IMR-90 (cell line): Measurements from ENCODE around the gene GJB5. TPM values are rescaled to one million over a fixed set of nuclear protein-coding genes. Genes with fewer than 3 reads are reported as not detected.

Experiments
- ATAC-seq: fragments of 200-7000 bp; cut with Tn5 transposase; 2 replicates; pipeline ENCODE4 v1.9.1; 2020; ENCODE audit warnings: low read depth, mild to moderate bottlenecking, moderate library complexity
- BruUV-seq: library from RNA; stranded (reverse); fragments of 400-500 nt; replicated peaks from 2 replicates; lab custom pipeline; 2021; lab: Mats Ljungman, UMichigan
- CTCF ChIA-PET: fragments of 300-600 bp; formaldehyde crosslinking; extraction: SDS; loops from one replicate; lab custom pipeline; 2021; ENCODE audit warnings: antibody characterized with exemption; lab: Yijun Ruan, JAX
- POLR2A ChIA-PET: fragments of 300-600 bp; sonication (Branson Sonifier 250); formaldehyde crosslinking; loops from one replicate; lab custom pipeline; 2022; ENCODE audit warnings: antibody characterized with exemption; ENCODE audit not compliant: unreplicated experiment; lab: Charles Lee
- DNase-seq: peaks from one replicate; pipeline ENCODE4 v3.0.0; 2013
- H2AFZ ChIP-seq: replicated peaks from 2 replicates; pipeline ENCODE3; 2013; ENCODE audit warnings: low read length, mild to moderate bottlenecking; ENCODE audit not compliant: poor library complexity
- H2AK5ac ChIP-seq: 2 replicates; pipeline ENCODE4 v1.6.1; 2013; ENCODE audit warnings: low read depth, low read length, inconsistent platforms
- H2AK9ac ChIP-seq: replicated peaks from 2 replicates; pipeline ENCODE3; 2013; ENCODE audit warnings: mild to moderate bottlenecking, low read depth, low read length, moderate library complexity; ENCODE audit not compliant: poor library complexity
- H2BK120ac ChIP-seq: 2 replicates; pipeline ENCODE4 v1.6.1; 2013; ENCODE audit warnings: low read depth, low read length, inconsistent platforms
- H2BK15ac ChIP-seq: 3 replicates; pipeline ENCODE4 v1.6.1; 2013; ENCODE audit warnings: low read depth, low read length, inconsistent platforms
- H2BK20ac ChIP-seq: 2 replicates; pipeline ENCODE4 v1.6.1; 2013; ENCODE audit warnings: low read depth, mild to moderate bottlenecking, inconsistent platforms, low read length, moderate library complexity
- H2BK5ac ChIP-seq: 2 replicates; pipeline ENCODE4 v1.6.1; 2013; ENCODE audit warnings: mild to moderate bottlenecking, low read depth, low read length, inconsistent platforms; ENCODE audit not compliant: poor library complexity, severe bottlenecking
- H3K14ac ChIP-seq: replicated peaks from 2 replicates; pipeline ENCODE4 v1.6.1; 2013; ENCODE audit warnings: low read depth, low read length, inconsistent platforms
- H3K18ac ChIP-seq: 2 replicates; pipeline ENCODE4 v1.6.1; 2013; ENCODE audit warnings: low read depth, low read length, control low read depth
- H3K23ac ChIP-seq: 2 replicates; pipeline ENCODE4 v1.6.1; 2013; ENCODE audit warnings: low read depth, low read length, inconsistent platforms
- H3K27ac ChIP-seq: 2 replicates; pipeline ENCODE4 v1.5.1; 2013; ENCODE audit warnings: mild to moderate bottlenecking, control low read depth, low read length; ENCODE audit not compliant: insufficient read depth
- H3K27me3 ChIP-seq: 2 replicates; pipeline ENCODE4 v1.6.1; 2013; ENCODE audit warnings: low read length; ENCODE audit not compliant: control insufficient read depth, insufficient read depth
- H3K36me3 ChIP-seq: 2 replicates; pipeline ENCODE4 v1.6.1; 2013; ENCODE audit warnings: low read length, mixed read lengths; ENCODE audit not compliant: control insufficient read depth, insufficient read depth
- H3K4ac ChIP-seq: 2 replicates; pipeline ENCODE4 v1.6.1; 2013; ENCODE audit warnings: low read depth, low read length, inconsistent platforms
- H3K4me1 ChIP-seq: 2 replicates; pipeline ENCODE4 v1.6.1; 2013; ENCODE audit warnings: low read length, mixed read lengths; ENCODE audit not compliant: control insufficient read depth, insufficient read depth
- H3K4me2 ChIP-seq: 2 replicates; pipeline ENCODE4 v1.6.1; 2013; ENCODE audit warnings: low read depth, mild to moderate bottlenecking, control low read depth, low read length, moderate library complexity
- H3K4me3 ChIP-seq: 2 replicates; pipeline ENCODE4 v1.5.1; 2013; ENCODE audit warnings: low read depth, mild to moderate bottlenecking, control low read depth, low read length, moderate library complexity; ENCODE audit not compliant: insufficient read depth
- H3K56ac ChIP-seq: 2 replicates; pipeline ENCODE4 v1.6.1; 2013; ENCODE audit warnings: low read length, inconsistent platforms; ENCODE audit not compliant: insufficient read depth; ENCODE audit errors: extremely low read depth
- H3K79me1 ChIP-seq, 2 experiments: 2 replicates each; pipeline ENCODE4 v1.6.1; 2013; ENCODE audit warnings: low read length in 2 of 2, inconsistent platforms in 1 of 2, low read depth in 1 of 2
- H3K9ac ChIP-seq: 2 replicates; pipeline ENCODE4 v1.6.1; 2013; ENCODE audit warnings: low read depth, low read length, control low read depth
- H3K9me1 ChIP-seq: 2 replicates; pipeline ENCODE4 v1.6.1; 2013; ENCODE audit warnings: low read length, inconsistent platforms; ENCODE audit not compliant: insufficient read depth
- H3K9me3 ChIP-seq: 2 replicates; pipeline ENCODE4 v1.6.1; 2013; ENCODE audit warnings: low read length; ENCODE audit not compliant: control insufficient read depth, insufficient read depth
- H4K20me1 ChIP-seq: 2 replicates; pipeline ENCODE4 v1.6.1; 2013; ENCODE audit warnings: low read length, inconsistent platforms; ENCODE audit not compliant: insufficient read depth
- H4K5ac ChIP-seq: 2 replicates; pipeline ENCODE4 v1.6.1; 2013; ENCODE audit warnings: mild to moderate bottlenecking, low read depth, low read length, control low read depth
- H4K8ac ChIP-seq, 2 experiments: 2 replicates each; pipeline ENCODE4 v1.6.1; 2013; ENCODE audit warnings: low read depth in 2 of 2, low read length in 2 of 2, control low read depth in 1 of 2, inconsistent platforms in 1 of 2
- H4K91ac ChIP-seq: 2 replicates; pipeline ENCODE4 v1.6.1; 2013; ENCODE audit warnings: low read depth, low read length, inconsistent platforms; ENCODE audit not compliant: insufficient read depth
- BHLHE40 ChIP-seq: fragments of 150-350 bp; IDR thresholded peaks from 2 replicates; pipeline ENCODE4 v1.6.1; 2016; ENCODE audit warnings: mild to moderate bottlenecking, low read depth, low read length
- CEBPB ChIP-seq: IDR thresholded peaks from 2 replicates; pipeline ENCODE4 v1.6.1; 2012; ENCODE audit warnings: low read depth, low read length, improper control_type of control experiment
- CHD1 ChIP-seq: IDR thresholded peaks from 2 replicates; pipeline ENCODE4 v1.6.1; 2012; ENCODE audit warnings: low read depth, low read length, improper control_type of control experiment
- CTCF ChIP-seq: conservative IDR thresholded peaks from 2 replicates; pipeline ENCODE4 v1.5.1; 2012; ENCODE audit warnings: mild to moderate bottlenecking, low read depth, low read length, improper control_type of control experiment
- ELK1 ChIP-seq: fragments of 150-350 bp; IDR thresholded peaks from 2 replicates; pipeline ENCODE4 v1.6.1; 2016; ENCODE audit warnings: low read depth, mild to moderate bottlenecking, low read length, moderate library complexity, borderline replicate concordance
- FOS ChIP-seq: fragments of 150-350 bp; IDR thresholded peaks from 2 replicates; pipeline ENCODE4 v1.6.1; 2016; ENCODE audit warnings: low read depth, low read length
- MAFK ChIP-seq: IDR thresholded peaks from 2 replicates; pipeline ENCODE4 v1.6.1; 2012; ENCODE audit warnings: low read depth, low read length, improper control_type of control experiment
- MAZ ChIP-seq: IDR thresholded peaks from 2 replicates; pipeline ENCODE4 v1.6.1; 2012; ENCODE audit warnings: low read depth, mild to moderate bottlenecking, low read length, improper control_type of control experiment, moderate library complexity, borderline replicate concordance
- MXI1 ChIP-seq: IDR thresholded peaks from 2 replicates; pipeline ENCODE4 v1.6.1; 2012; ENCODE audit warnings: low read depth, mild to moderate bottlenecking, low read length, moderate library complexity, borderline replicate concordance
- NFE2L2 ChIP-seq: fragments of 150-350 bp; IDR thresholded peaks from 2 replicates; pipeline ENCODE4 v1.6.1; 2016; ENCODE audit warnings: low read depth, mild to moderate bottlenecking, low read length
- POLR2A ChIP-seq: IDR thresholded peaks from 2 replicates; pipeline ENCODE4 v1.6.1; 2012; ENCODE audit warnings: mild to moderate bottlenecking, low read depth, low read length
- RAD21 ChIP-seq: IDR thresholded peaks from 2 replicates; pipeline ENCODE4 v1.6.1; 2012; ENCODE audit warnings: low read length, improper control_type of control experiment
- RCOR1 ChIP-seq: IDR thresholded peaks from 2 replicates; pipeline ENCODE4 v1.6.1; 2012; ENCODE audit warnings: mild to moderate bottlenecking, low read length, improper control_type of control experiment; ENCODE audit not compliant: insufficient replicate concordance
- RFX5 ChIP-seq: IDR thresholded peaks from 2 replicates; pipeline ENCODE4 v1.8.0; 2012; ENCODE audit warnings: low read depth, mild to moderate bottlenecking, low read length, moderate library complexity
- SMC3 ChIP-seq: fragments of 150-350 bp; IDR thresholded peaks from 2 replicates; pipeline ENCODE4 v1.6.1; 2016; ENCODE audit warnings: low read depth, mild to moderate bottlenecking, antibody characterized with exemption, low read length, moderate library complexity
- USF2 ChIP-seq: fragments of 150-350 bp; IDR thresholded peaks from 2 replicates; pipeline ENCODE4 v1.6.1; 2017; ENCODE audit warnings: mild to moderate bottlenecking, antibody characterized with exemption, low read length, low read depth
- WGBS, 2 experiments: methylation state at CpG; one replicate each; pipeline versions ENCODE4 v1.1.5 to v1.1.7; 2013; ENCODE audit warnings: missing lambda C conversion rate in 2 of 2; ENCODE audit not compliant: insufficient read length in 1 of 2; ENCODE audit errors: extremely low coverage in 2 of 2; 5-methylcytosine and 5-hydroxymethylcytosine counted together
- dilution Hi-C: fragments of 300-500 bp; cut with HindIII; formaldehyde crosslinking; loops from one replicate; pipeline ENCODE4 v1.14.3; 2018; ENCODE audit warnings: low sequenced_read_pairs; ENCODE audit not compliant: unreplicated experiment
- in situ Hi-C: fragments of 300-500 bp; cut with MboI; formaldehyde crosslinking; loops from 3 replicates; pipeline ENCODE4 v1.14.3; 2019; ENCODE audit warnings: low sequenced_read_pairs, inconsistent platforms, mixed read lengths
- intact Hi-C: fragments of 100-400 bp; cut with micrococcal nuclease; formaldehyde crosslinking; loops from 2 replicates; pipeline ENCODE4 v1.10.0; 2022
- polyA plus RNA-seq, 3 experiments: library from polyadenylated mRNA; depleted of rRNA; stranded (reverse); fragments of >200 nt; gene quantifications; 2 replicates each; pipeline ENCODE4 v1.2.3, GENCODE V29; 2012; ENCODE audit warnings: low replicate concordance in 1 of 3
- total RNA-seq: library from RNA; depleted of rRNA; stranded (reverse); fragments of >200 nt; gene quantifications from 2 replicates; pipeline ENCODE4 v1.2.3, GENCODE V29; 2012

Gene GJB5
- total and polyA plus RNA-seq, 2 of the 4 experiments (the other 2 are of a cell fraction) = 0.10 TPM; not detected in 1

GRCh38 chr1:34796990-34797389 lies 42.1 kb downstream of the GJB5 start:
- Histone ChIP-seq H4K91ac (no peak overlapping the region), H3K14ac (no peak overlapping the region), H3K27me3 (peaks cover 13% of the 10 kb centered on the region), H3K27ac (no peak overlapping the region), H3K4ac (no peak overlapping the region), H2AK9ac (no peak overlapping the region), H3K9me1 (no peaks in the 10 kb centered on the region), H2BK120ac (no peak overlapping the region), H3K79me1 (no peaks in the 10 kb centered on the region), H2BK5ac (no peak overlapping the region), H3K4me1 (no peaks in the 10 kb centered on the region), H3K36me3 (no peaks in the 10 kb centered on the region), H3K18ac (no peak overlapping the region), H3K56ac (no peak overlapping the region), H4K8ac (no peak overlapping the region), H2BK20ac (no peak overlapping the region), H4K5ac (no peak overlapping the region), H3K9ac (no peak overlapping the region), H2AFZ (no peak overlapping the region), H3K9me3 (no peaks in the 10 kb centered on the region), H2AK5ac (no peak overlapping the region), H3K4me2 (no peak overlapping the region), H2BK15ac (no peak overlapping the region), H3K4me3 (no peak overlapping the region), H3K23ac (no peak overlapping the region), H4K20me1 (no peaks in the 10 kb centered on the region)
- no peak for TF ChIP-seq CEBPB
- no peak for TF ChIP-seq RCOR1
- TF ChIP-seq MAZ = no peak
- no peak for TF ChIP-seq MXI1
- no peak for TF ChIP-seq ELK1
- no peak for TF ChIP-seq CTCF
- no peak for TF ChIP-seq SMC3
- no peak for TF ChIP-seq RFX5
- TF ChIP-seq NFE2L2 = no peak
- no peak for TF ChIP-seq MAFK
- TF ChIP-seq POLR2A = no peak
- no peak for TF ChIP-seq CHD1
- TF ChIP-seq FOS = no peak
- no peak for TF ChIP-seq RAD21
- no peak for TF ChIP-seq BHLHE40
- no peak for TF ChIP-seq USF2
- ATAC-seq (no peak), DNase-seq (no peak)
- dilution Hi-C loops = no loop called here
- POLR2A ChIA-PET = no interaction called here
- no CpG with 5 or more reads among the region's 6 CpGs for WGBS, 2 experiments
- intact Hi-C loops = no loop called here
- in situ Hi-C loops = no loop called here
- BruUV-seq = no TSS peak
- CTCF ChIA-PET = interaction anchor here (1.0 kb wide), 1 partner anchor 56 kb away, joined by 5 read pairs; no protein-coding TSS in a partner anchor
